K562 (cell line): ENCODE data around the gene LMBR1L. TPM values are rescaled to one million over a fixed set of nuclear protein-coding genes. Genes with fewer than 3 reads are reported as not detected.

Experiments
- CREB1 ChIP-seq, 2 experiments: sonication (generic) in 1 of 2; formaldehyde crosslinking in 1 of 2; IDR thresholded peaks; 2 replicates each; pipeline versions ENCODE4 v1.6.1 to v1.8.0; 2012 to 2022; ENCODE audit warnings: inconsistent platforms in 1 of 2, mild to moderate bottlenecking in 1 of 2, missing genetic modification reagents in 1 of 2, moderate library complexity in 1 of 2
- ERF ChIP-seq: fragments of 450-650 bp; formaldehyde crosslinking; IDR thresholded peaks from 2 replicates; pipeline ENCODE4 v1.4.0; 2020; ENCODE audit warnings: mild to moderate bottlenecking, mixed read lengths
- GTF3C2 ChIP-seq: IDR thresholded peaks from 3 replicates; pipeline ENCODE4 v1.6.1; 2011; ENCODE audit warnings: borderline replicate concordance, mild to moderate bottlenecking, moderate library complexity; ENCODE audit not compliant: insufficient read length; ENCODE audit errors: extremely low read depth
- HMBOX1 ChIP-seq: sonication (generic); IDR thresholded peaks from 2 replicates; pipeline ENCODE4 v1.6.1; 2016
- MLX ChIP-seq, 2 experiments: fragments of 450-650 bp in 1 of 2; sonication (generic) in 1 of 2; formaldehyde crosslinking; conservative IDR thresholded peaks; 2 replicates each; pipeline versions ENCODE4 v1.4.0 to v1.8.1; 2020 to 2022; ENCODE audit warnings: mild to moderate bottlenecking in 1 of 2, missing genetic modification reagents in 1 of 2
- MTA3 ChIP-seq: fragments of 450-650 bp; formaldehyde crosslinking; IDR thresholded peaks from 2 replicates; pipeline ENCODE4 v1.6.1; 2017; ENCODE audit warnings: mild to moderate bottlenecking, borderline replicate concordance
- NCOA2 ChIP-seq, 2 experiments: fragments of 450-650 bp; IDR thresholded peaks; 2 replicates each; pipeline ENCODE4 v1.6.1; 2018; ENCODE audit warnings: mild to moderate bottlenecking in 2 of 2, moderate library complexity in 1 of 2; ENCODE audit not compliant: partially characterized antibody in 2 of 2
- NCOR1 ChIP-seq: fragments of 450-650 bp; IDR thresholded peaks from 2 replicates; pipeline ENCODE4 v1.6.1; 2016; ENCODE audit warnings: mild to moderate bottlenecking, moderate library complexity
- PHF21A ChIP-seq: fragments of 450-650 bp; IDR thresholded peaks from 2 replicates; pipeline ENCODE4 v1.6.1; 2017; ENCODE audit warnings: low read depth, borderline replicate concordance
- RREB1 ChIP-seq: fragments of 250-450 bp; sonication (Bioruptor Pico); IDR thresholded peaks from 2 replicates; pipeline ENCODE4 v1.4.0; 2020
- ZBTB2 ChIP-seq: fragments of 450-650 bp; IDR thresholded peaks from 2 replicates; pipeline ENCODE4 v1.6.1; 2016; ENCODE audit warnings: antibody characterized with exemption
- ZNF224 ChIP-seq: sonication (generic); formaldehyde crosslinking; IDR thresholded peaks from 2 replicates; pipeline ENCODE4 v1.8.0; 2022; ENCODE audit warnings: mild to moderate bottlenecking, missing genetic modification reagents
- ZNF584 ChIP-seq: fragments of 200-800 bp; sonication (Bioruptor generic); IDR thresholded peaks from 2 replicates; pipeline ENCODE4 v1.6.1; 2016; ENCODE audit warnings: low read depth, mild to moderate bottlenecking, missing genetic modification characterization, missing compliant biosample characterization
- polyA plus RNA-seq, 8 experiments: library from polyadenylated mRNA; depleted of rRNA in 4 of 8; stranded (reverse) in 5 of 8; unstranded in 3 of 8; fragments of >200 nt; fragmentation: Nextera tagmentation in 2 of 8; fragmentation: Illumina TruSeq in 1 of 8; extraction: Ambion mirVana in 2 of 8; extraction: Trizol in 1 of 8; gene quantifications; 2 replicates each; pipeline versions ENCODE4 v1.2.1 to v1.2.3, GENCODE V29; 2011 to 2014; ENCODE audit warnings: inconsistent platforms in 1 of 8, missing spikeins in 1 of 8
- total RNA-seq, 7 experiments: library from RNA; depleted of rRNA in 6 of 7; stranded (reverse); fragments of >200 nt in 6 of 7; fragmentation: Illumina TruSeq in 2 of 7; extraction: Trizol in 2 of 7; gene quantifications; 2 replicates each; pipeline versions ENCODE4 v1.2.1 to v1.2.3, GENCODE V29; 2011 to 2021; ENCODE audit warnings: low replicate concordance in 1 of 7

Gene LMBR1L
- total and polyA plus RNA-seq, 9 of the 15 experiments (the other 6 are each of a cell fraction or from before 2014, with no cell fraction given): 2.5 to 57.0 (median 31.1) TPM

GRCh38 chr12:49130151-49131050, 19.8 kb upstream of the LMBR1L start (continued):
- TF ChIP-seq RREB1 (CRISPR knock-in tag) (peak; percentile 17; the same call in 1 of the 2 replicates), PHF21A (peak; percentile 52; the same call in 1 of the 2 replicates), ZNF224 (CRISPR knock-in tag) (no peak), CREB1 (IDR thresholded peaks at IDR 0.05) (peak; percentile 12), CREB1 (CRISPR knock-in tag; IDR thresholded peaks at IDR 0.05) (peak; percentile 86), ERF (peak; percentile 74), GTF3C2 (no peak), HMBOX1 (no peak; the same call in 1 of the 2 replicates), NCOR1 (peak; percentile 47), MLX (CRISPR knock-in tag; conservative IDR thresholded peaks at IDR 0.05) (no peak), MTA3 (no peak; the same call in none of the 2 replicates), ZBTB2 (peak; percentile 98), NCOA2 (IDR thresholded peaks at IDR 0.05; ENCODE audit: partially characterized antibody in 2 of 2) (no peak), ZNF584 (CRISPR knock-in tag) (no peak)
